H9 (cell line): ENCODE results near the gene EEF1A2. TPM values are rescaled to one million over a fixed set of nuclear protein-coding genes. Genes with fewer than 3 reads are reported as not detected.

Experiments
- DNase-seq: peaks from one replicate; pipeline ENCODE4 v3.0.0-alpha.2; 2017
- H2AFZ ChIP-seq: one replicate; pipeline ENCODE4 v1.6.1; 2013; ENCODE audit warnings: mild to moderate bottlenecking, low read length, control low read depth, moderate library complexity
- H2AK5ac ChIP-seq: 2 replicates; pipeline ENCODE4 v1.6.1; 2013; ENCODE audit warnings: low read length, control low read depth, mixed read lengths; ENCODE audit not compliant: insufficient read length
- H2BK120ac ChIP-seq: one replicate; pipeline ENCODE4 v1.6.1; 2013; ENCODE audit warnings: low read depth, mild to moderate bottlenecking, low read length, control low read depth, inconsistent platforms; ENCODE audit not compliant: poor library complexity, severe bottlenecking
- H2BK12ac ChIP-seq: 2 replicates; pipeline ENCODE4 v1.6.1; 2013; ENCODE audit warnings: low read length, control low read depth, mixed read lengths, low read depth; ENCODE audit not compliant: insufficient read length
- H2BK15ac ChIP-seq: 2 replicates; pipeline ENCODE4 v1.6.1; 2013; ENCODE audit warnings: low read depth, low read length, control low read depth
- H2BK20ac ChIP-seq: one replicate; pipeline ENCODE4 v1.6.1; 2013; ENCODE audit warnings: low read depth, mild to moderate bottlenecking, low read length, control low read depth, inconsistent platforms; ENCODE audit not compliant: poor library complexity, severe bottlenecking
- H2BK5ac ChIP-seq: 2 replicates; pipeline ENCODE4 v1.6.1; 2013; ENCODE audit warnings: low read length, control low read depth, mixed read lengths; ENCODE audit not compliant: insufficient read length
- H3K14ac ChIP-seq: 2 replicates; pipeline ENCODE4 v1.6.1; 2013; ENCODE audit warnings: low read length, control low read depth; ENCODE audit not compliant: insufficient read depth
- H3K18ac ChIP-seq: 2 replicates; pipeline ENCODE4 v1.6.1; 2013; ENCODE audit warnings: low read depth, mild to moderate bottlenecking, mixed read lengths, low read length, control low read depth; ENCODE audit not compliant: insufficient read length
- H3K23ac ChIP-seq: 2 replicates; pipeline ENCODE4 v1.6.1; 2013; ENCODE audit warnings: low read length, control low read depth, mixed read lengths, low read depth; ENCODE audit not compliant: insufficient read length
- H3K23me2 ChIP-seq: 2 replicates; pipeline ENCODE4 v1.6.1; 2013; ENCODE audit warnings: low read depth, mild to moderate bottlenecking, mixed read lengths, low read length, control low read depth; ENCODE audit not compliant: insufficient read length, poor library complexity, severe bottlenecking
- H3K27ac ChIP-seq: 2 replicates; pipeline ENCODE4 v1.5.1; 2013; ENCODE audit warnings: low read length, control low read depth, mixed read lengths, low read depth; ENCODE audit not compliant: insufficient read length
- H3K27me3 ChIP-seq: 2 replicates; pipeline ENCODE4 v1.6.1; 2013; ENCODE audit warnings: low read length, control low read depth, inconsistent platforms; ENCODE audit not compliant: insufficient read depth
- H3K4ac ChIP-seq: 2 replicates; pipeline ENCODE4 v1.6.1; 2013; ENCODE audit warnings: low read depth, mild to moderate bottlenecking, control low read depth, inconsistent platforms, low read length, moderate library complexity
- H3K4me1 ChIP-seq: 2 replicates; pipeline ENCODE4 v1.6.1; 2013; ENCODE audit warnings: low read length, control low read depth, inconsistent platforms; ENCODE audit not compliant: insufficient read depth
- H3K4me2 ChIP-seq: 2 replicates; pipeline ENCODE4 v1.6.1; 2013; ENCODE audit warnings: low read length, control low read depth, mixed read lengths; ENCODE audit not compliant: insufficient read length, insufficient read depth
- H3K56ac ChIP-seq: 2 replicates; pipeline ENCODE4 v1.6.1; 2013; ENCODE audit warnings: low read depth, mild to moderate bottlenecking, mixed read lengths, low read length, control low read depth; ENCODE audit not compliant: insufficient read length
- H3K79me1 ChIP-seq: 2 replicates; pipeline ENCODE4 v1.6.1; 2013; ENCODE audit warnings: low read depth, mild to moderate bottlenecking, moderate library complexity, low read length, control low read depth, inconsistent platforms; ENCODE audit not compliant: insufficient read depth, poor library complexity, severe bottlenecking
- H3K79me2 ChIP-seq: 2 replicates; pipeline ENCODE4 v1.6.1; 2013; ENCODE audit warnings: low read length, control low read depth, inconsistent platforms; ENCODE audit not compliant: insufficient read depth
- H3K9ac ChIP-seq: 2 replicates; pipeline ENCODE4 v1.6.1; 2013; ENCODE audit warnings: low read length, control low read depth, mixed read lengths; ENCODE audit not compliant: insufficient read length; ENCODE audit errors: extremely low read depth
- H3K9me3 ChIP-seq: one replicate; pipeline ENCODE4 v1.6.1; 2013; ENCODE audit warnings: low read depth, low read length, inconsistent platforms; ENCODE audit not compliant: control insufficient read depth
- H3T11ph ChIP-seq: one replicate; pipeline ENCODE4 v1.6.1; 2013; ENCODE audit warnings: mild to moderate bottlenecking, low read length, control low read depth, inconsistent platforms
- H4K20me1 ChIP-seq: one replicate; pipeline ENCODE4 v1.6.1; 2013; ENCODE audit not compliant: control insufficient read depth, insufficient read length, insufficient read depth
- H4K5ac ChIP-seq: 2 replicates; pipeline ENCODE4 v1.6.1; 2013; ENCODE audit warnings: low read depth, mild to moderate bottlenecking, mixed read lengths, low read length, control low read depth; ENCODE audit not compliant: insufficient read length
- H4K8ac ChIP-seq: replicated peaks from 2 replicates; pipeline ENCODE4 v1.6.1; 2013; ENCODE audit warnings: low read length, control low read depth, mixed read lengths, low read depth; ENCODE audit not compliant: insufficient read length
- H4K91ac ChIP-seq: 2 replicates; pipeline ENCODE4 v1.6.1; 2013; ENCODE audit warnings: low read depth, mild to moderate bottlenecking, moderate library complexity, mixed read lengths, low read length, control low read depth; ENCODE audit not compliant: insufficient read length
- H3K27ac Mint-ChIP-seq, 3 experiments: 2 replicates in 2 of 3; 3 replicates in 1 of 3; pipeline ENCODE4 v1.8.0; 2020 to 2021; ENCODE audit warnings: mixed read lengths in 3 of 3, mild to moderate bottlenecking in 1 of 3, moderate library complexity in 1 of 3
- H3K27me3 Mint-ChIP-seq: 2 replicates; pipeline ENCODE4 v1.8.0; 2021; ENCODE audit warnings: low read depth, mild to moderate bottlenecking, moderate library complexity, mixed read lengths
- H3K36me3 Mint-ChIP-seq, 3 experiments: 2 replicates in 2 of 3; 3 replicates in 1 of 3; pipeline ENCODE4 v1.8.0; 2020 to 2021; ENCODE audit warnings: low read depth in 3 of 3, mixed read lengths in 3 of 3; ENCODE audit not compliant: insufficient read depth in 1 of 3
- H3K4me1 Mint-ChIP-seq, 2 experiments: 2 replicates each; pipeline ENCODE4 v1.8.0; 2020; ENCODE audit warnings: mixed read lengths in 2 of 2
- H3K4me3 Mint-ChIP-seq, 2 experiments: 2 replicates in 1 of 2; 3 replicates in 1 of 2; pipeline ENCODE4 v1.8.0; 2020 to 2021; ENCODE audit warnings: mild to moderate bottlenecking in 2 of 2, mixed read lengths in 2 of 2, moderate library complexity in 1 of 2
- H3K9me3 Mint-ChIP-seq, 2 experiments: 2 replicates in 1 of 2; 3 replicates in 1 of 2; pipeline ENCODE4 v1.8.0; 2020; ENCODE audit warnings: mild to moderate bottlenecking in 2 of 2, mixed read lengths in 2 of 2, moderate library complexity in 1 of 2
- WGBS: extraction: QIAGEN DNeasy Blood & Tissue Kit; methylation state at CpG from one replicate; pipeline ENCODE4 v1.1.7; 2013; ENCODE audit warnings: missing lambda C conversion rate, low lambda C conversion rate, mixed read lengths; ENCODE audit not compliant: insufficient read length; ENCODE audit errors: extremely low coverage; 5-methylcytosine and 5-hydroxymethylcytosine counted together
- total RNA-seq: library from RNA; stranded (reverse); gene quantifications from 2 replicates; pipeline ENCODE4 v1.2.1, GENCODE V29; 2021
- TF ChIP-seq, protein P1 (sequence below): fragments of 200-600 bp; sonication (generic); conservative IDR thresholded peaks from 3 replicates; pipeline ENCODE4 v1.8.0; 2021; ENCODE audit warnings: antibody characterized with exemption, mild to moderate bottlenecking

Gene EEF1A2
- total RNA-seq, 1 experiment from 2014 or later: 27.4 TPM

DNA sequence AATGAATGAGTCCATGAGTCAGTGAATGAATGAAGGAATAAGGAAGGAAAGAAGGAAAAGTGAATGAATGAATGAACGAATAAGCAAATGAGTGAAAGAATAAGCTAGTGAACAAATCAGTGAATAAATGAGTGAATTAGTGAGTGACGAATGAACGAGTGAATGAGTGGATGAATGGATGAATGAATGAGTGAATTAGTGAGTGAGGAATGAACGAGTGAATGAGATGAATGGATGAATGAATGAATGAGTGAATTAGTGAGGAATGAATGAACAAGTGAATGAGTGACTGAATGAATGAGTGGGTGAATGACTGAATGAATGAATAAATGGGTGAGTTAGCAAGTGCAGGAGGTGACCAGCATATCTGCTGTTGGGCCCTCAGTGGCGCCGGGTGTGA lies 44.9 kb upstream of the EEF1A2 start:
- Histone ChIP-seq H3K23ac (no peak overlapping the region), H3K79me1 (no peaks in the 10 kb centered on the region), H2BK5ac (no peak overlapping the region), H3K18ac (no peak overlapping the region), H3K23me2 (no peaks in the 10 kb centered on the region), H2BK15ac (no peak overlapping the region), H2AFZ (no peak overlapping the region), H3K27ac (no peak overlapping the region), H3K27me3 (no peaks in the 10 kb centered on the region), H3K4me2 (no peak overlapping the region), H3K4ac (no peak overlapping the region), H4K8ac (no peak overlapping the region), H2BK120ac (no peak overlapping the region), H3K9me3 (no peaks in the 10 kb centered on the region), H4K91ac (no peak overlapping the region), H2BK20ac (no peak overlapping the region), H3K9ac (no peak overlapping the region), H3K14ac (no peak overlapping the region), H3K79me2 (no peaks in the 10 kb centered on the region), H2BK12ac (no peak overlapping the region), H3K4me1 (no peaks in the 10 kb centered on the region; the same call in 1 of the 2 replicates), H3T11ph (no peak overlapping the region), H3K56ac (no peak overlapping the region), H4K5ac (no peak overlapping the region), H4K20me1 (peaks cover 3% of the 10 kb centered on the region), H2AK5ac (no peak overlapping the region)
- H3K9me3 Mint-ChIP-seq: no peaks in the 10 kb centered on the region
- TF ChIP-seq, protein P1, sequence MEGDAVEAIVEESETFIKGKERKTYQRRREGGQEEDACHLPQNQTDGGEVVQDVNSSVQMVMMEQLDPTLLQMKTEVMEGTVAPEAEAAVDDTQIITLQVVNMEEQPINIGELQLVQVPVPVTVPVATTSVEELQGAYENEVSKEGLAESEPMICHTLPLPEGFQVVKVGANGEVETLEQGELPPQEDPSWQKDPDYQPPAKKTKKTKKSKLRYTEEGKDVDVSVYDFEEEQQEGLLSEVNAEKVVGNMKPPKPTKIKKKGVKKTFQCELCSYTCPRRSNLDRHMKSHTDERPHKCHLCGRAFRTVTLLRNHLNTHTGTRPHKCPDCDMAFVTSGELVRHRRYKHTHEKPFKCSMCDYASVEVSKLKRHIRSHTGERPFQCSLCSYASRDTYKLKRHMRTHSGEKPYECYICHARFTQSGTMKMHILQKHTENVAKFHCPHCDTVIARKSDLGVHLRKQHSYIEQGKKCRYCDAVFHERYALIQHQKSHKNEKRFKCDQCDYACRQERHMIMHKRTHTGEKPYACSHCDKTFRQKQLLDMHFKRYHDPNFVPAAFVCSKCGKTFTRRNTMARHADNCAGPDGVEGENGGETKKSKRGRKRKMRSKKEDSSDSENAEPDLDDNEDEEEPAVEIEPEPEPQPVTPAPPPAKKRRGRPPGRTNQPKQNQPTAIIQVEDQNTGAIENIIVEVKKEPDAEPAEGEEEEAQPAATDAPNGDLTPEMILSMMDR: no peak
- H3K27me3 Mint-ChIP-seq: no peaks in the 10 kb centered on the region
- no peak overlapping the region for H3K4me3 Mint-ChIP-seq
- DNase-seq: no peak
- WGBS: 100% methylated on average over 4 of the region's 6 CpGs
- H3K36me3 Mint-ChIP-seq: no peaks in the 10 kb centered on the region
- H3K27ac Mint-ChIP-seq: no peak overlapping the region
- H3K4me1 Mint-ChIP-seq: peaks cover 5 to 16% of the 10 kb centered on the region in 2 experiments
